K562 (cell line): ENCODE results near the gene ZNF202. TPM values are rescaled to one million over a fixed set of nuclear protein-coding genes. Genes with fewer than 3 reads are reported as not detected.

Source experiments
- ATAC-seq: fragments of 200-7000 bp; cut with Tn5 transposase; 3 replicates; pipeline ENCODE4 v1.9.1; 2020; ENCODE audit warnings: moderate library complexity
- BruUV-seq: library from RNA; stranded (reverse); fragments of 400-500 nt; replicated peaks from 2 replicates; lab custom pipeline; 2021; lab: Mats Ljungman, UMichigan
- CTCF ChIA-PET: fragments of 300-600 bp; formaldehyde crosslinking; extraction: SDS; loops from one replicate; lab custom pipeline; 2021; ENCODE audit warnings: low intra/inter-chr PET ratio; lab: Yijun Ruan, JAX
- POLR2A ChIA-PET: fragments of 300-600, 350-650 bp; sonication (Branson Sonifier 250); formaldehyde crosslinking; extraction: SDS; loops from one replicate; lab custom pipeline; 2021; ENCODE audit warnings: antibody characterized with exemption, inconsistent platforms; lab: Yijun Ruan, JAX
- DNase-seq, 4 experiments: peaks; one replicate each; pipeline versions ENCODE4 v3.0.0 to v3.0.0-alpha.2; 2011 to 2018; ENCODE audit warnings: low spot score in 3 of 4, mixed read lengths in 3 of 4; ENCODE audit errors: extremely low read depth in 1 of 4
- FAIRE-seq: peaks from 2 replicates; lab custom pipeline; 2011; peaks lifted over from hg19 to GRCh38; lab: Jason Lieb, UNC
- H2AFZ ChIP-seq: 2 replicates; pipeline ENCODE4 v1.6.0; 2011; ENCODE audit warnings: low read depth, low read length, control low read depth, inconsistent platforms
- H3K27ac ChIP-seq: fragments of 200-600 bp; 3 replicates; pipeline ENCODE4 v1.8.0; 2011; ENCODE audit warnings: low read depth, mild to moderate bottlenecking, control low read depth, inconsistent platforms, low read length, moderate library complexity, mixed read lengths; ENCODE audit errors: extremely low read depth
- H3K27me3 ChIP-seq, 2 experiments: fragments of 300-600 bp in 1 of 2; 2 replicates in 1 of 2; 3 replicates in 1 of 2; pipeline versions ENCODE4 v1.6.0 to v1.8.0; 2011; ENCODE audit warnings: inconsistent platforms in 2 of 2, low read length in 2 of 2, mild to moderate bottlenecking in 1 of 2, mixed read lengths in 1 of 2, moderate library complexity in 1 of 2; ENCODE audit not compliant: control insufficient read depth in 2 of 2, insufficient read depth in 2 of 2
- H3K36me3 ChIP-seq: fragments of 300-600 bp; 3 replicates; pipeline ENCODE4 v1.8.0; 2011; ENCODE audit warnings: mild to moderate bottlenecking, low read length, inconsistent platforms; ENCODE audit not compliant: control insufficient read depth, insufficient read depth
- H3K4me1 ChIP-seq, 2 experiments: fragments of 200-600 bp in 1 of 2; replicated peaks in 1 of 2; 2 replicates in 1 of 2; 3 replicates in 1 of 2; pipeline versions ENCODE4 v1.5.1 to v1.8.0; 2011; ENCODE audit warnings: inconsistent platforms in 2 of 2, low read length in 2 of 2, mild to moderate bottlenecking in 1 of 2, mixed read lengths in 1 of 2, moderate library complexity in 1 of 2; ENCODE audit not compliant: control insufficient read depth in 2 of 2, insufficient read depth in 2 of 2
- H3K4me2 ChIP-seq: 2 replicates; pipeline ENCODE4 v1.6.1; 2011; ENCODE audit warnings: low read length, control low read depth, inconsistent platforms, mixed read lengths; ENCODE audit not compliant: insufficient read depth
- H3K4me3 ChIP-seq: fragments of 200-600 bp; sonication (generic), shearing (Covaris generic); 2 replicates; pipeline ENCODE4 v1.5.1; 2016; ENCODE audit warnings: control low read depth, inconsistent platforms
- H3K79me2 ChIP-seq: fragments of 200-600 bp; 3 replicates; pipeline ENCODE4 v1.8.0; 2011; ENCODE audit warnings: low read length, inconsistent platforms; ENCODE audit not compliant: control insufficient read depth, insufficient read depth
- H3K9ac ChIP-seq, 2 experiments: 2 replicates each; pipeline versions ENCODE4 v1.6.0 to v1.6.1; 2011; ENCODE audit warnings: low read depth in 2 of 2, low read length in 2 of 2, control low read depth in 1 of 2, inconsistent platforms in 1 of 2, mild to moderate bottlenecking in 1 of 2, mixed read lengths in 1 of 2; ENCODE audit not compliant: insufficient read depth in 1 of 2
- H3K9me1 ChIP-seq: one replicate; pipeline ENCODE4 v1.6.0; 2011; ENCODE audit warnings: inconsistent platforms, mild to moderate bottlenecking, low read length, moderate library complexity; ENCODE audit not compliant: control insufficient read depth, insufficient read depth
- H3K9me3 ChIP-seq: replicated peaks from 2 replicates; pipeline ENCODE4 v1.5.1; 2011; ENCODE audit warnings: low read depth, low read length, inconsistent platforms; ENCODE audit not compliant: control insufficient read depth, insufficient read depth
- H4K20me1 ChIP-seq: replicated peaks from 2 replicates; pipeline ENCODE4 v1.6.1; 2011; ENCODE audit warnings: low read length, inconsistent platforms, mixed read lengths; ENCODE audit not compliant: control insufficient read depth, insufficient read depth
- JUNB ChIP-seq: fragments of 450-650 bp; formaldehyde crosslinking; conservative IDR thresholded peaks from 2 replicates; pipeline ENCODE4 v1.4.0; 2020; ENCODE audit warnings: mild to moderate bottlenecking
- LCOR ChIP-seq: sonication (generic); formaldehyde crosslinking; IDR thresholded peaks from 2 replicates; pipeline ENCODE4 v1.8.0; 2022; ENCODE audit warnings: mild to moderate bottlenecking, missing genetic modification reagents
- ZNF282 ChIP-seq: sonication (generic); formaldehyde crosslinking; IDR thresholded peaks from 2 replicates; pipeline ENCODE4 v1.8.1; 2023; ENCODE audit warnings: missing genetic modification reagents
- ZNF778 ChIP-seq: fragments of 450-650 bp; formaldehyde crosslinking; IDR thresholded peaks from 2 replicates; pipeline ENCODE4 v1.4.0; 2020; ENCODE audit warnings: mild to moderate bottlenecking, moderate library complexity
- WGBS: fragments of 100-300 bp; shearing (Covaris generic); methylation state at CpG from one replicate; pipeline ENCODE4 v1.1.6; 2016; ENCODE audit warnings: low coverage, mixed read lengths; ENCODE audit not compliant: insufficient coverage; ENCODE audit errors: missing lambda C conversion rate; 5-methylcytosine and 5-hydroxymethylcytosine counted together
- in situ Hi-C: fragments of 300-500 bp; cut with MboI; formaldehyde crosslinking; loops from 4 replicates; pipeline ENCODE4 v1.15.0; 2018; ENCODE audit warnings: inconsistent platforms, mixed read lengths
- intact Hi-C: fragments of 100-400 bp; cut with micrococcal nuclease; formaldehyde crosslinking; loops from 2 replicates; pipeline ENCODE4 v1.14.2; 2022
- polyA plus RNA-seq, 8 experiments: library from polyadenylated mRNA; depleted of rRNA in 4 of 8; stranded (reverse) in 5 of 8; unstranded in 3 of 8; fragments of >200 nt; fragmentation: Nextera tagmentation in 2 of 8; fragmentation: Illumina TruSeq in 1 of 8; extraction: Ambion mirVana in 2 of 8; extraction: Trizol in 1 of 8; gene quantifications; 2 replicates each; pipeline versions ENCODE4 v1.2.1 to v1.2.3, GENCODE V29; 2011 to 2014; ENCODE audit warnings: inconsistent platforms in 1 of 8, missing spikeins in 1 of 8
- total RNA-seq, 7 experiments: library from RNA; depleted of rRNA in 6 of 7; stranded (reverse); fragments of >200 nt in 6 of 7; fragmentation: Illumina TruSeq in 2 of 7; extraction: Trizol in 2 of 7; gene quantifications; 2 replicates each; pipeline versions ENCODE4 v1.2.1 to v1.2.3, GENCODE V29; 2011 to 2021; ENCODE audit warnings: low replicate concordance in 1 of 7
- TF ChIP-seq, protein P1 (sequence below), 2 experiments: fragments of 450-650 bp; IDR thresholded peaks; 2 replicates each; pipeline ENCODE4 v1.6.1; 2016

The ZNF202 gene
- total and polyA plus RNA-seq, 9 of the 15 experiments (the other 6 are each of a cell fraction or from before 2014, with no cell fraction given), result 2.3 to 18.7 (median 12.7) TPM

GRCh38 chr11:123718469-123718868, 23.0 kb downstream of the ZNF202 start:
- Histone ChIP-seq H3K27ac (no peak overlapping the region), H3K4me1 (no peaks in the 10 kb centered on the region), H3K79me2 (no peaks in the 10 kb centered on the region), H3K36me3 (no peaks in the 10 kb centered on the region), H3K9ac (no peak overlapping the region), H3K9me1 (no peaks in the 10 kb centered on the region), H3K4me3 (no peak overlapping the region), H3K9me3 (no peaks in the 10 kb centered on the region), H3K4me2 (no peak overlapping the region), H4K20me1 (no peaks in the 10 kb centered on the region; the same call in 1 of the 2 replicates), H3K27me3 (0 out of 5 replicates have a peak, but pooled peaks cover 0 to 6% of the 10 kb centered on the region in 2 experiments), H2AFZ (no peak overlapping the region)
- intact Hi-C loops (no loop called here), in situ Hi-C loops (no loop called here)
- TF ChIP-seq JUNB (CRISPR knock-in tag) (no peak), ZNF778 (CRISPR knock-in tag) (no peak), ZNF282 (CRISPR knock-in tag) (no peak), LCOR (CRISPR knock-in tag) (no peak)
- TF ChIP-seq, protein P1, sequence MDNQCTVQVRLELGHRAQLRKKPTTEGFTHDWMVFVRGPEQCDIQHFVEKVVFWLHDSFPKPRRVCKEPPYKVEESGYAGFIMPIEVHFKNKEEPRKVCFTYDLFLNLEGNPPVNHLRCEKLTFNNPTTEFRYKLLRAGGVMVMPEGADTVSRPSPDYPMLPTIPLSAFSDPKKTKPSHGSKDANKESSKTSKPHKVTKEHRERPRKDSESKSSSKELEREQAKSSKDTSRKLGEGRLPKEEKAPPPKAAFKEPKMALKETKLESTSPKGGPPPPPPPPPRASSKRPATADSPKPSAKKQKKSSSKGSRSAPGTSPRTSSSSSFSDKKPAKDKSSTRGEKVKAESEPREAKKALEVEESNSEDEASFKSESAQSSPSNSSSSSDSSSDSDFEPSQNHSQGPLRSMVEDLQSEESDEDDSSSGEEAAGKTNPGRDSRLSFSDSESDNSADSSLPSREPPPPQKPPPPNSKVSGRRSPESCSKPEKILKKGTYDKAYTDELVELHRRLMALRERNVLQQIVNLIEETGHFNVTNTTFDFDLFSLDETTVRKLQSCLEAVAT (IDR thresholded peaks at IDR 0.05), result no peak
- ATAC-seq (no peak), DNase-seq (no peak), FAIRE-seq (no peak)
- no TSS peak for BruUV-seq
- POLR2A ChIA-PET, result no interaction called here
- CTCF ChIA-PET, result no interaction called here
- WGBS, result 6% methylated on average over 4 of the region's 4 CpGs
